HG03457 (cell line): ENCODE measurements around the gene PDLIM7.

ENCODE experiments used
- ATAC-seq: cut with Tn5 transposase; IDR thresholded peaks from one replicate; pipeline ENCODE4 v1.9.1; 2021; ENCODE audit warnings: moderate number of reproducible peaks; ENCODE audit not compliant: unreplicated experiment

PDLIM7 gene

GRCh38 chr5:177446200-177447065 is 51.0 kb downstream of the PDLIM7 start, which contains the start of gene PRR7:
TSS of gene PRR7 (plus strand) at chr5:177446814. CDS start at chr5:177455068, 8,254 bp downstream.
- no peak for ATAC-seq

- ATAC-seq, result no peak
These were observed 51.5 kb downstream of the PDLIM7 start for GRCh38 chr5:177445917-177446199.

DNA sequence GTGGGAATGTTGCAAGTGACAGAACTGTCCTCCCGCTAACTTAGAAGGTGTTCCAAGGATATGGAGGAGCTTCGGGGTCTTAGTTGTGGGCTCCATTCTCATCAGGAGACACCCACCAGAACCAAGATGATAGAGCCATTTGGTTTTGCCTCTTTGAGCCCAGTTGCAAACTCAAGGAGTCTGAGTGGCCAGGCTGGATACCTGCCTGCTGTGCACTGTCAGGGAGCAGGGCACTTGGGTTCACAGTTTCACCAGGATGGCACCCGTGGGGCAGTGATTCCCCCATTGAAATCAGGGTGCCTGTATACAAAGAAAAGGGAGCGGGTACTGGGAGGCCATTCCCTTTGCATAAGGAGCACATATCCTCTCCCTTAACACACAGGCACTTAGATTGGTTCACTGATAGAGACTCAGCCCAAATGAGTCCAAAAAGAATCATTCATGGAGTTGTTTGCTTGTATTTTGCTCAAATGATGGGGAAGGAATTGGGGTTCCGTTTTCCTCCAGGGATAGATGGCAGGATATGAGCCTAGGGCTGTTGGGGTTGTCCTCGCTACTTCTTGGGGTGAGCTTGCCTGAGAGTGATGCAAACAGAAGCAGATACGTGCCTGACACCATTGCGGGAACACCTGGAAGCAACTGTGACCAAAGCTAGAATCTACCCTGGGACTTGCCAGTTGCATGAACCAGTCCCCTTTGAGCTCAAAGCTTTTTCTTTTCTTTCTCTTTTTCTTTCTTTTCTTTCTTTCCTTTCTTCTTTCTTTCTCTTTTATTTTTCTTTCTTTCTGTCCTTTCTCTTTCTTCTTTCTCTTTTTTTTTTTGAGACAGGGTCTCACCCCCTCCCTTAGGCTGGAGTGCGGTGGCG is 52.1 kb downstream of the PDLIM7 start:
- ATAC-seq, result no peak

DNA sequence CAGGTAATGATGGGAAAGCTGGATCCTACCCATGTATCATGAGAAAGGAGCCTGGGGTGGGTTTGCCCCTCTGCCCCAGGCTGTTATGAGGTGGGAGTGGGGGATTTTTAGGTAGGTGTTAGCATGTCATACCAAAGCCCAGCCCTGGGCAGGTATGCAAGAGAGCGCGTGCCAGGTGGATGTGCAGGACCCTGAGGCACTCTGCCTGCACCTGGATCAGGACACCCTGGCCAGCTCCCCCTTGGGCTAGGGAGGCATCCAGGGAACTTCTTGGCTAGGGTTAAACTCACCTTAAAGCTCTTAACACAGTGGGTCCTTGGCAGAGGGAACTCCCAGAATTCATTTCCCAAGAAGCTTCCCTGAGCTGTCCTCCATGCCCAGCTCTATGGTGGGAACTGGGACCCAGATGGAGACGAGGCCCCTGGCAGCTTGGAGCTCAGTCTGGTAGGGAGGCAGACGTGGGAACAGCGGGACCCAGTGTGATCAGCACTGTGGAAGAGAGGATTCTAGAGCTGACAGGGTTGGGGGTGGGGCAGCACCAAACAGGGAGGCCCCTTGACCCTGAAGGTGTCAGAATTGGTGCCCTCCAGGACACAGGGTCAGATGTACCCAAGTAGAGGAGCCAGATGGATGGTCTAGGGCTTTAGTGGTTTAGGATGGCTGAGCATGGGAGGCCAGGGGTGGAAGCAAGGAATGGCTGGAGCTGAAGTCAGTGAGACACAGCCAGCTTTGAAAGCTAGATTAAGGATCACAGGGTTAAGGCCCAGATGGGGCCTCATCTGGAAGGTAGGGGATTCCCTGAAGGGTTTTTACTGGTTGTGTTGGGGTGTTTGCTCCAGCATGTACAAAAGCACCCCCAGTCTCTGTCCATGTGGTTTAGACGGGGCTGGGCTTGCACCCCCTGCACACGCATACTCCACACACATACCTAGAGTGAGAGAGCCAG is 53.0 kb downstream of the PDLIM7 start:
- no peak for ATAC-seq

DNA sequence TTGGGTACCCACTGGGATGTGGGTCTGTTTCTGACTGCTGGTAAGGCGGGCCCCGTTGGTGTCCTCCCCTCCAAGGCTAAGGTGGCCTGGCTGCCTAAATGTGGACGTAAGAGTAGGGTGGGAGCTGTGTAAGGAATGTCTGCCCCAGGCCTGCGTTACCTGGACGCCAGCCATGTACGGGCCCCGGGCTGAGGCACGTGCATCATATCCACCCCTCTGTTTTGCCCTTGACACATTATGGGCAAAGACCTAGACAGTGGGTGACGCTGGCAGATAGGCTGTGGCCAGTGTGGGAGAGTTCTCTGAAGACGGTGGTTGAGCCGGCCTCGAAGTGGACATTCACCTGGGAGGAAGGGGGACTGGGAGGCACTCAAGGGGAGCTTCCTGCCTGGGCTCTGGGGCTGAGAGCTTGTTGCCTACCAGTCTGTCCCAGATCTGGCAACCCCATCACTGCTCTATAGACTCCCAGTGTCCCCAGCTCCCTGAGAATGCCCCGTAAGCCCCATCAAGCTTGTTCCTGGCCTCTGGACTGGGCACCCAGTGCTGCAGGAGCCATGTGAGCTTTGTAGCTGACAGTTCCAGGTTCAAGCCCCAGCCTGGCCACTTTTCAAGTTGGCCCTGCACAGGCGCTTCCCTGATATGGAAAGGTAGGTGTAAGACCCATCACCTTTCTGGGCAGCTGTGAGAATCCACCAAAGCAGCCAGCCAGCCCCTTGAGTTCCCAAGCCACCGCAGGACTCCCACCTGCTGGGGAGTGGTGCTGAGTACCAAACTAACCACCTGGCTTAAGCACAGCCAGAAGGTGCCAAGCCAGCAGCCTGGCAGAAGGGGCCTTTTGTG is 54.0 kb downstream of the PDLIM7 start:
- ATAC-seq, result no peak

GRCh38 chr5:177442066-177442826 is 55.2 kb downstream of the PDLIM7 start:
- ATAC-seq, result no peak

GRCh38 chr5:177440990-177441780 is 56.2 kb downstream of the PDLIM7 start:
- ATAC-seq, result no peak

DNA sequence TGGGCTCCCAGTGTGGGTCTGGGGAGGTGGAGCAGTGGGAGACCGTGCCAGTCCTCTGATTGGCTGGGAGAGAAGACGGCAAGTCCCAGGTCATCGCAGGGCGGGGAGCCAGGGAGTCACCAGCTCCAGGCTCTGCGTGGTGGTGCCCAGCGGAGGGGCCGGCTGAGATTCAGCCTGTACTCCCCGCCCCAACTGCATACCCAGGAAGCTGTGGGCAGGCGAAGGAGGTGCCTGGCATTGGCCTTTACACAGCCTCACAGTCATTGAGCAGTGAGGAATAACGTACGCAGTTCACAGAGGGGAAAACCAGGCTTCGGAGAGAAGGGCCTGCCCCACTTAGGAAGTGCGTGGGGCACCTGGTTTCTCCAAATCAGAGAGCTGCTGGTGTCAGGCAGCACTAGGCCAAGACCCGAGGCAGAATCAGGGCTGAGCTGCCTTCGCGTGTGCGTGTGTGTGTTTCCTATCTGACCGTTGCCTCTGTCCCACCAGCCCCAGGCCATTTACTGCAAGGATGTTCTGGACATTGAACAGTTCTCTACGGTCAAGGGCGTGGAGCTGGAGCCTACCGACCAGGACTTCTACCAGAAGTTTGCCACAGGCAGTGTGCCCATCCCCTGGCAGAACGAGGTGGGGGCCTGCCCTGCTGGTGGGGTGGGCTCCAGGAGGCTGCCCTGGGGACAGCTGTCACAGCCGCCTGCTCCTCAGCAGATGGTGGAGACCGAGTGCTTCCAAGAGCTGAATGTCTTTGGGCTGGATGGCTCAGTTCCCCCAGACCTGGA is 57.0 kb downstream of the PDLIM7 start:
- no peak for ATAC-seq

DNA sequence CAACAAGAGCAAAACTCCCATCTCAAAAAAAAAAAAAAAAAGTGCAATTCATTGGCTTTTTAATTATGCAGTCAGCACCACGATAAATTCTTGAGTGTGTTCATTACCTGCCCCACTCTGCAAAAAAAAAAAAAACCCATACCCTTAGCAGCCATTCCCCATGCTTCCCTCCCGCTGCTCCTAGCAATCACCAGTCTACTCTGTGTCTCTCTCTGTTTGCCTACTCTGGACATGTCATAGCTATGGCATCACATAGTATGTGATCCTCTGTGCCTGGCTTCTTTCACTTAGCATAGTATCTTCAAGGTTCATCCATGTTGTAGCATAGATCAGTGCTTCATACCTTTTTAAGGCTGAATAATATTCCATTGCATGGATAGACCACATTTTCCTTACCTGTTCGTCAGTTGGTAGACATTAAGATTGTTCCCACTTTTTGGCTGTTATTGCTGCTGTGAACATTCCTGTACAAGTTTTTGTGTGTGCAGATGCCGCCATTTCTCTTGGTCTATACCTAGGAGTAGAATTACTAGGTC is 57.8 kb downstream of the PDLIM7 start:
- no peak for ATAC-seq

GRCh38 chr5:177438468-177438867 is 58.9 kb downstream of the PDLIM7 start:
- ATAC-seq, result no peak

DNA sequence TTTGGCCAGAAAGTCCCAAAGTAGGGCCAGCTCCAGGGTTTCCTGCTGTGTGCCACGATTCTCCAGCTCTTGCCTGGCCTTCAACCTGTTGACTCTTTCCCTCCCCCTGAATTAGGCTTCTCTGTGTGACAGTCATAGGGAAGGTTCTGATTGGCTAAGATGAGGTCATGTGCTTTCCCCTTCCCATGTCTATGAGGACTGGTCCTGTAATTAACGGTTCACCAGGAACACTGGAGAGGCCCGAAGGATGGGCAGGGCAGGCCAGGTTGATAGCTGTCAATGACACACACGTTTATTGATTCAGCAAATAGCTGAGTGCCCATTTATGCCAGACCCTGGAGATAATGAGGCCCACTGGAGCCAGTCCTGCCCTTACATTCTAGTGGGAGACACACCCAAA is 59.8 kb downstream of the PDLIM7 start:
- no peak for ATAC-seq

- ATAC-seq, result no peak
These were observed 61.4 kb downstream of the PDLIM7 start for GRCh38 chr5:177435847-177436536.

DNA sequence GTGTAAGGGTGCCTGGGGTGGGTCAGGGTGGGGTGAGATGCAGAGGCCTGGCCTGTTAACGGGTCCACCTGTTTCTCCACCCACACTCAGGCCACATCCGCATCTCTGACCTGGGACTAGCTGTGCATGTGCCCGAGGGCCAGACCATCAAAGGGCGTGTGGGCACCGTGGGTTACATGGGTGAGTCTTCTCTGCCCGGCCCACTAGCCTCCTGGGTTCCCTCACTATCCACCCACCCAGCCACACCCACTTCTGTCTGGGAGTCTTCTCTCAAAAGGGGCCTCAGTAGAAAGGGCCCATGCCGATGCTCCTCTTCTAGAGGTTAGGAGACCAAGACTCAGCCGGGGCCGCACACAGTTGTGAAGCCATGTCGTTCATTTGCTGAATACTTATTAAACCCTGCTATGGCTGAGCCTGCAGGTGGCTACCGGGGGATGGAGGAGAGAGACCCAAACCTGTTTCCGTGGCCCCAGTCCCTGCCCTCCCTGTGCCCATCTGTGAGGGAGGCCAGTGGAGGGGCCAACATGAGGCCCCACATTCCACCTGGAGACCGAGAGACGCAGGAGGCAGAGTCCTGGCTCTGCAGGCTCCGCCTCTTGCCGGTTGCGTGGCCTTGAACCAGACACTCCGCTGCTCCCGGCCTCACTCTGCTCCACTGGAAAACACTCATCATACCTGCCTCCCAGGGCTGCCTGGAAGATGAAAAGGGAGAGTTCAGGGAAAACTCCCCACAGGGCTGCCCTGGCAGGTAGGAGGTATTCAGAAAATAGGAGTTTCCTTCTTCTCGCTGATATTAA is 62.3 kb downstream of the PDLIM7 start:
- ATAC-seq, result no peak

GRCh38 chr5:177434437-177434836 is 63.0 kb downstream of the PDLIM7 start:
- ATAC-seq, result no peak

DNA sequence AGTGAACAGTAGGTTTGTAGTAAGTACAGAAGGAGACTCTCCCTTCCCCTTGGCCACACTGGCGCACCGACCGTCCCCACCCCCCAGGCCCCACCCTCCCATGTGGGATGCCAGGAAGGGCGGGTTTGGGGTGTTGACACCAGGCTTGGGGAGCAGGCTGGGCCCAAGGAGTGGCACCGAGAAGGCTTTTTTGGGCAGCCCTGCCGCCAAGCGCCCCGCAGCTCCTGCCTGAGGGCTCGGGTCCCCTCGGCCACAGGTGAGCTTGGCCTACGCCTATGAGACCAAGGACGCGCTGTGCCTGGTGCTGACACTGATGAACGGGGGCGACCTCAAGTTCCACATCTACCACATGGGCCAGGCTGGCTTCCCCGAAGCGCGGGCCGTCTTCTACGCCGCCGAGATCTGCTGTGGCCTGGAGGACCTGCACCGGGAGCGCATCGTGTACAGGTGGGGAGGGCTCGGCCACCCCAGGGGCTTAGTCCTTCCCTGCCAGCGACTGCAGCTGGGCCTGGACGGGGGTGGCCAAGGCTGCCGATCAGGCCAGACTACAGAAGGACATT is 63.7 kb downstream of the PDLIM7 start:
- ATAC-seq, result no peak
